Measurements from ENCODE around the gene MMD. TPM values are rescaled to one million over a fixed set of nuclear protein-coding genes. Genes with fewer than 3 reads are reported as not detected.

The MMD gene
- total and polyA plus RNA-seq, 9 of the 15 experiments (the other 6 are each of a cell fraction or from before 2014, with no cell fraction given), result 3.1 to 18.9 (median 10.7) TPM

- TF ChIP-seq, protein P1, sequence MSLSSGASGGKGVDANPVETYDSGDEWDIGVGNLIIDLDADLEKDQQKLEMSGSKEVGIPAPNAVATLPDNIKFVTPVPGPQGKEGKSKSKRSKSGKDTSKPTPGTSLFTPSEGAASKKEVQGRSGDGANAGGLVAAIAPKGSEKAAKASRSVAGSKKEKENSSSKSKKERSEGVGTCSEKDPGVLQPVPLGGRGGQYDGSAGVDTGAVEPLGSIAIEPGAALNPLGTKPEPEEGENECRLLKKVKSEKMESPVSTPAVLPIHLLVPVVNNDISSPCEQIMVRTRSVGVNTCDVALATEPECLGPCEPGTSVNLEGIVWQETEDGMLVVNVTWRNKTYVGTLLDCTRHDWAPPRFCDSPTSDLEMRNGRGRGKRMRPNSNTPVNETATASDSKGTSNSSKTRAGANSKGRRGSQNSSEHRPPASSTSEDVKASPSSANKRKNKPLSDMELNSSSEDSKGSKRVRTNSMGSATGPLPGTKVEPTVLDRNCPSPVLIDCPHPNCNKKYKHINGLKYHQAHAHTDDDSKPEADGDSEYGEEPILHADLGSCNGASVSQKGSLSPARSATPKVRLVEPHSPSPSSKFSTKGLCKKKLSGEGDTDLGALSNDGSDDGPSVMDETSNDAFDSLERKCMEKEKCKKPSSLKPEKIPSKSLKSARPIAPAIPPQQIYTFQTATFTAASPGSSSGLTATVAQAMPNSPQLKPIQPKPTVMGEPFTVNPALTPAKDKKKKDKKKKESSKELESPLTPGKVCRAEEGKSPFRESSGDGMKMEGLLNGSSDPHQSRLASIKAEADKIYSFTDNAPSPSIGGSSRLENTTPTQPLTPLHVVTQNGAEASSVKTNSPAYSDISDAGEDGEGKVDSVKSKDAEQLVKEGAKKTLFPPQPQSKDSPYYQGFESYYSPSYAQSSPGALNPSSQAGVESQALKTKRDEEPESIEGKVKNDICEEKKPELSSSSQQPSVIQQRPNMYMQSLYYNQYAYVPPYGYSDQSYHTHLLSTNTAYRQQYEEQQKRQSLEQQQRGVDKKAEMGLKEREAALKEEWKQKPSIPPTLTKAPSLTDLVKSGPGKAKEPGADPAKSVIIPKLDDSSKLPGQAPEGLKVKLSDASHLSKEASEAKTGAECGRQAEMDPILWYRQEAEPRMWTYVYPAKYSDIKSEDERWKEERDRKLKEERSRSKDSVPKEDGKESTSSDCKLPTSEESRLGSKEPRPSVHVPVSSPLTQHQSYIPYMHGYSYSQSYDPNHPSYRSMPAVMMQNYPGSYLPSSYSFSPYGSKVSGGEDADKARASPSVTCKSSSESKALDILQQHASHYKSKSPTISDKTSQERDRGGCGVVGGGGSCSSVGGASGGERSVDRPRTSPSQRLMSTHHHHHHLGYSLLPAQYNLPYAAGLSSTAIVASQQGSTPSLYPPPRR (CRISPR knock-in tag; IDR thresholded peaks at IDR 0.05; ENCODE audit: borderline replicate concordance), result no peak
- TF ChIP-seq ZNF311 (CRISPR knock-in tag; IDR thresholded peaks at IDR 0.05) (peak; percentile 30; the same call in 1 of the 2 replicates), ZBTB26 (CRISPR knock-in tag; IDR thresholded peaks at IDR 0.05) (no peak), ZNF785 (CRISPR knock-in tag; IDR thresholded peaks at IDR 0.05) (no peak), PREB (CRISPR knock-in tag; IDR thresholded peaks at IDR 0.05) (no peak), TRIM28 (IDR thresholded peaks at IDR 0.05) (no peak), PML (IDR thresholded peaks at IDR 0.05; ENCODE audit: low read length) (peak; percentile 97), ARID1B (IDR thresholded peaks at IDR 0.05) (peak; percentile 98), UBTF (IDR thresholded peaks at IDR 0.05; ENCODE audit: borderline replicate concordance in 1 of 2, low read depth in 2 of 2, low read length in 2 of 2) (no peak), KDM1A (IDR thresholded peaks at IDR 0.05) (peak; percentile 89 to 90), ZNF75A (CRISPR knock-in tag; IDR thresholded peaks at IDR 0.05) (no peak)
- TF ChIP-seq, protein P2, sequence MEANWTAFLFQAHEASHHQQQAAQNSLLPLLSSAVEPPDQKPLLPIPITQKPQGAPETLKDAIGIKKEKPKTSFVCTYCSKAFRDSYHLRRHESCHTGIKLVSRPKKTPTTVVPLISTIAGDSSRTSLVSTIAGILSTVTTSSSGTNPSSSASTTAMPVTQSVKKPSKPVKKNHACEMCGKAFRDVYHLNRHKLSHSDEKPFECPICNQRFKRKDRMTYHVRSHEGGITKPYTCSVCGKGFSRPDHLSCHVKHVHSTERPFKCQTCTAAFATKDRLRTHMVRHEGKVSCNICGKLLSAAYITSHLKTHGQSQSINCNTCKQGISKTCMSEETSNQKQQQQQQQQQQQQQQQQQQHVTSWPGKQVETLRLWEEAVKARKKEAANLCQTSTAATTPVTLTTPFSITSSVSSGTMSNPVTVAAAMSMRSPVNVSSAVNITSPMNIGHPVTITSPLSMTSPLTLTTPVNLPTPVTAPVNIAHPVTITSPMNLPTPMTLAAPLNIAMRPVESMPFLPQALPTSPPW (CRISPR knock-in tag; IDR thresholded peaks at IDR 0.05), result peak; percentile 31; the same call in 1 of the 2 replicates
- TF ChIP-seq, protein P3, sequence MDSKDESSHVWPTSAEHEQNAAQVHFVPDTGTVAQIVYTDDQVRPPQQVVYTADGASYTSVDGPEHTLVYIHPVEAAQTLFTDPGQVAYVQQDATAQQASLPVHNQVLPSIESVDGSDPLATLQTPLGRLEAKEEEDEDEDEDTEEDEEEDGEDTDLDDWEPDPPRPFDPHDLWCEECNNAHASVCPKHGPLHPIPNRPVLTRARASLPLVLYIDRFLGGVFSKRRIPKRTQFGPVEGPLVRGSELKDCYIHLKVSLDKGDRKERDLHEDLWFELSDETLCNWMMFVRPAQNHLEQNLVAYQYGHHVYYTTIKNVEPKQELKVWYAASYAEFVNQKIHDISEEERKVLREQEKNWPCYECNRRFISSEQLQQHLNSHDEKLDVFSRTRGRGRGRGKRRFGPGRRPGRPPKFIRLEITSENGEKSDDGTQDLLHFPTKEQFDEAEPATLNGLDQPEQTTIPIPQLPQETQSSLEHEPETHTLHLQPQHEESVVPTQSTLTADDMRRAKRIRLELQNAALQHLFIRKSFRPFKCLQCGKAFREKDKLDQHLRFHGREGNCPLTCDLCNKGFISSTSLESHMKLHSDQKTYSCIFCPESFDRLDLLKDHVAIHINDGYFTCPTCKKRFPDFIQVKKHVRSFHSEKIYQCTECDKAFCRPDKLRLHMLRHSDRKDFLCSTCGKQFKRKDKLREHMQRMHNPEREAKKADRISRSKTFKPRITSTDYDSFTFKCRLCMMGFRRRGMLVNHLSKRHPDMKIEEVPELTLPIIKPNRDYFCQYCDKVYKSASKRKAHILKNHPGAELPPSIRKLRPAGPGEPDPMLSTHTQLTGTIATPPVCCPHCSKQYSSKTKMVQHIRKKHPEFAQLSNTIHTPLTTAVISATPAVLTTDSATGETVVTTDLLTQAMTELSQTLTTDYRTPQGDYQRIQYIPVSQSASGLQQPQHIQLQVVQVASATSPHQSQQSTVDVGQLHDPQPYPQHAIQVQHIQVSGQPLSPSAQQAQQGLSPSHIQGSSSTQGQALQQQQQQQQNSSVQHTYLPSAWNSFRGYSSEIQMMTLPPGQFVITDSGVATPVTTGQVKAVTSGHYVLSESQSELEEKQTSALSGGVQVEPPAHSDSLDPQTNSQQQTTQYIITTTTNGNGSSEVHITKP (IDR thresholded peaks at IDR 0.05; ENCODE audit: partially characterized antibody), result peak; percentile 63
Measured at GRCh38 chr17:55451203-55451641, 29.6 kb upstream of the MMD start (continued).

Data from K562 (cell line).